Measurements from ENCODE around the gene TEK.

The TEK gene

GRCh38 chr9:27247756-27248155 lies 138.7 kb downstream of the TEK start:
- DNase-seq (ENCODE audit: low read depth): peak; percentile 75
- H3K4me3 ChIP-seq (ENCODE audit: low read depth, low read length): no peak overlapping the region
- peak; percentile 85 for TF ChIP-seq CTCF (conservative IDR thresholded peaks at IDR 0.05; ENCODE audit: low read depth, low read length)

DNA sequence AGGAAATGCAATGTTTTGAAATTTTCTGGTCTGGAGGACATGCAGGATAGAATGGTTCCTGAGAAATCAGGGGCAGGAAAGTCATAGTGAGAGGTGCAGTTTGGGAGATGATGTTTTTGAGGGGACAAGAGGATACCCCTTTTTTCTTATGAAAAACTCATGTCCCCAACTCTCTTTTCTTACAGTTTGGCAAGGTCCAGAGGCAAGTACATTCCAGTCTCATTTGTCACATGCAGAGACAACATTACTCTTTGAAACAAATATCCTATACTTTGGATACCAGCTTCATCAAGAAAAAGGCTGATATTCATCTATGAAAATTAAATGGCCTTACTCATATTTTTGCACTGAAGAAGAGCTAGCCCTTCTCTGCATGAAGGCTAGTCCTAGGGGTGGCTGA lies 139.7 kb downstream of the TEK start:
- no peak for TF ChIP-seq CTCF (conservative IDR thresholded peaks at IDR 0.05; ENCODE audit: low read depth, low read length)
- no peak overlapping the region for H3K4me3 ChIP-seq (ENCODE audit: low read depth, low read length)
- no peak for DNase-seq (ENCODE audit: low read depth)

DNA sequence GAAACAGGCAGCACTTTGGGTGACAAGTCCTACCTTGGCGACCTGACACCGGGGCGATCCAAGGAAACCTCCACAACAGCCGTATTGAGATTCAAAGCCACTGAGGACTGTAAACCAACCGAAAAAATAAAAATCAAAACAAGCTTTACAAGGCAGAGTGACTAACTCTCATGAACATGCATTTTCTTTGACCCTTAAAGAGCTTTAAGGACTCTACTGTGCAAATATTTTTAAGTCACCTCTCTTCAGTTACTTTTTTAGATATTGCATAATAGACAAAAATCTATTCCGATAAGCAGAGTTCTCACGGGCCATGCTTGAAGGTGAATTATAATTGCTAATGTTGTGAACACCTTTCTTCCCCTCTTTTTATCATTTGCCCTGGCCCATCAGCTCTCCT lies 149.6 kb downstream of the TEK start:
- no peak for TF ChIP-seq CTCF (conservative IDR thresholded peaks at IDR 0.05; ENCODE audit: low read depth, low read length)
- no peak for DNase-seq (ENCODE audit: low read depth)
- no peak overlapping the region for H3K4me3 ChIP-seq (ENCODE audit: low read depth, low read length)

DNA sequence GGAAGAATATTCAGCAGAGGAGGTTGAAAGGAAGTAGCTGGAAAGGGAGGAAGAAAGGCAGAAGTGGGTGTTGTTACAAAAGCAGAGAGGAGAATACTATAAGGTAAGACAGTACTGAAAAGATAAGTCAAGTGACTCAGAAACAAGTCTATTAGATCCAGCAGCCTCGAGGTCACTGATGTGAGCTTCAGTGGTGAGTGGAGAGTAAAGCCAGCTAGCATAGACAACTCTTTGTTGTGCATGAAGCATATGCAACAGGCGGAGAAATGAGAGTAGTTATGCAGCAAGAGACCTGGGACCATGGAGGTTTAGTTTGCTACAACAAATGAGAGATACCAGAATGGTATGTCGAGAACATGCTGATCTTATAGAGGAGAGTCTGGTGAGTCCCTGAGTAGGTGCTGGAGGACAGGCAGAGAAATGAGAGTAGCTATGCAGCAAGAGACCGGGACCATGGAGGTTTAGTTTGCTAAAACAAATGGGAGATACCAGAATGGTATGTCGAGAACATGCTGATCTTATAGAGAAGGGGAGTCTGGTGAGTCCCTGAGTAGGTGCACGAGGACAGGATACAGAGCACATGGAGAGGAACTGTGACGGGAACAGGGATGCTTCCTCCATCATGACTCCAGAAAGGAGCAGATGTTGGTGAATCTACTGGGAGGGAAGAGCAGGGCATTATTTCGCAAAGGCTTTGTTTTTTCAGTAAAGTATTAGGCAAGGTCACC lies 151.9 kb downstream of the TEK start:
- no peak for TF ChIP-seq CTCF (conservative IDR thresholded peaks at IDR 0.05; ENCODE audit: low read depth, low read length)
- no peak for DNase-seq (ENCODE audit: low read depth)
- no peak overlapping the region for H3K4me3 ChIP-seq (ENCODE audit: low read depth, low read length)

GRCh38 chr9:27261517-27262211 lies 152.6 kb downstream of the TEK start:
- no peak overlapping the region for H3K4me3 ChIP-seq (ENCODE audit: low read depth, low read length)
- no peak for TF ChIP-seq CTCF (conservative IDR thresholded peaks at IDR 0.05; ENCODE audit: low read depth, low read length)
- DNase-seq (ENCODE audit: low read depth): peak; percentile 51

DNA sequence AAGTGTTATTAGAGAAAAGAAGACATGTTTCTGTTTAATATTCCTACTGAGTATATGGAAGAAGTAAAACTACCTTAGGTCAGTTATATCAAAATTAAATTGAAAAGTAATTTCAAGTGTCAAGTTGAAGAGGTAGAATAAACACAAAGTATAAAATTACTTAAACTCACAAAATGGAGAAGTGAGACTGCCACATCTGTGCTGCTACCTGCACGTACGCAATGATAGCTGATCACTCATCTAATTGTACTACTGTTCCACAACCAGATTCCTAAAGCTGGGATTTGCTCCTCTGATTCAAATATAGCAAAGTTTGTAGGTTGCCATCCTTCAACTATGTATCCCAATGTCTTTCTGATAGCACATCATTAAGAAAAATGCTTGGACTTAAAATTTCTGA lies 163.1 kb downstream of the TEK start:
- no peak for TF ChIP-seq CTCF (conservative IDR thresholded peaks at IDR 0.05; ENCODE audit: low read depth, low read length)
- no peak overlapping the region for H3K4me3 ChIP-seq (ENCODE audit: low read depth, low read length)
- DNase-seq (ENCODE audit: low read depth): no peak

DNA sequence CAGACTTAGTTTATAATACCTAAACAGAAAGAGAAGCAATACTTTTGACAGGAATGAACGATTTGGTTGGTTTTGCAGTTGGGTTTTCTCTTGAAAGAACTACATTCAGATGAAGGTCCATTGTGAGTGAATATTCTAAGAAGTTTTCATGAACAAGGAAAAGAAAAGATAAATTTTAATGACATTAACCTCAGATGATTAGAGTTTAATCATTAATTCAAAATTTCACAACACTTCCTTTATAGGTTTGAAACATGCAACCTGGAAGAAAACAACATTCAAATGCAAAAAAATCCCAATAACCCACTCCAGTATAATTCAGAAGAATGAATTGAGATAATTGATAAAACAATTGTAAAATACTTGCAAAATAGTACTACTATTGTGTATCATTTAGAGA lies 164.2 kb downstream of the TEK start:
- H3K4me3 ChIP-seq (ENCODE audit: low read depth, low read length): no peak overlapping the region
- TF ChIP-seq CTCF (conservative IDR thresholded peaks at IDR 0.05; ENCODE audit: low read depth, low read length): no peak
- DNase-seq (ENCODE audit: low read depth): no peak

Measured in choroid plexus epithelial cell (primary cell).